Esophagus muscularis mucosa (tissue), 4 donors: ENCODE results near the gene ELOB. TPM values are rescaled to one million over a fixed set of nuclear protein-coding genes. Genes with fewer than 3 reads are reported as not detected.

Experiments used
- DNase-seq: peaks from one replicate; pipeline ENCODE4 v3.0.0-alpha.2; 2017; ENCODE audit errors: extremely low spot score
- H3K27ac ChIP-seq, 4 donors: fragments of 200-600 bp; sonication (generic); replicated peaks in 1 of 4; 1 replicate in 3 of 4; 2 replicates in 1 of 4; pipeline ENCODE4 v1.5.1; 2016 to 2019; ENCODE audit warnings: mild to moderate bottlenecking in 1 of 4
- H3K27me3 ChIP-seq, 4 donors: fragments of 200-600 bp; sonication (generic); one replicate each; pipeline versions ENCODE4 v1.5.1 to v1.6.0; 2016 to 2019
- H3K36me3 ChIP-seq, 4 donors: fragments of 200-600 bp; sonication (generic); one replicate each; pipeline ENCODE4 v1.5.1; 2016 to 2019
- H3K4me1 ChIP-seq, 4 donors: fragments of 200-600 bp; sonication (generic); one replicate each; pipeline ENCODE4 v1.5.1; 2016 to 2019
- H3K4me3 ChIP-seq, 4 donors: fragments of 200-600 bp; sonication (generic); 1 replicate in 2 of 4; 2 replicates in 2 of 4; pipeline ENCODE4 v1.5.1; 2016 to 2019; ENCODE audit warnings: mild to moderate bottlenecking in 4 of 4, moderate library complexity in 1 of 4
- H3K9me3 ChIP-seq, 4 donors: fragments of 200-600 bp; sonication (generic); 1 replicate in 3 of 4; 2 replicates in 1 of 4; pipeline ENCODE4 v1.5.1; 2016 to 2019
- EP300 ChIP-seq: sonication (generic); formaldehyde crosslinking; IDR thresholded peaks from one replicate; pipeline ENCODE4 v1.6.1; 2017; ENCODE audit warnings: antibody characterized with exemption
- POLR2A ChIP-seq: fragments of 450-650 bp; IDR thresholded peaks from one replicate; pipeline ENCODE4 v1.6.1; 2017; ENCODE audit warnings: antibody characterized with exemption, moderate library complexity, mild to moderate bottlenecking, low read depth
- POLR2AphosphoS5 ChIP-seq, 2 donors: sonication (generic); formaldehyde crosslinking; IDR thresholded peaks; one replicate each; pipeline ENCODE4 v1.6.1; 2017; ENCODE audit warnings: antibody characterized with exemption in 2 of 2
- WGBS: methylation state at CpG from one replicate; pipeline ENCODE4 v1.1.5; 2018; 5-methylcytosine and 5-hydroxymethylcytosine counted together
- intact Hi-C: fragments of 100-400 bp; cut with DNase I; formaldehyde crosslinking; loops from one replicate; pipeline ENCODE4 v1.15.1; 2023
- total RNA-seq, 4 donors: library from RNA; depleted of rRNA; stranded (reverse); fragments of >200 nt; gene quantifications; one replicate each; pipeline versions ENCODE4 v1.1.0 to v1.2.1, GENCODE V29; 2016
- TF ChIP-seq, protein P1 (sequence below), 3 experiments: fragments of 200-600 bp in 2 of 3; fragments of 450-650 bp in 1 of 3; sonication (generic) in 2 of 3; IDR thresholded peaks; one replicate each; pipeline ENCODE4 v1.5.1; 2017 to 2019; ENCODE audit warnings: antibody characterized with exemption in 3 of 3, mild to moderate bottlenecking in 2 of 3, moderate library complexity in 1 of 3

ELOB gene
- total RNA-seq, 4 donors from 2014 or later: 199 to 229 (median 213) TPM

DNA sequence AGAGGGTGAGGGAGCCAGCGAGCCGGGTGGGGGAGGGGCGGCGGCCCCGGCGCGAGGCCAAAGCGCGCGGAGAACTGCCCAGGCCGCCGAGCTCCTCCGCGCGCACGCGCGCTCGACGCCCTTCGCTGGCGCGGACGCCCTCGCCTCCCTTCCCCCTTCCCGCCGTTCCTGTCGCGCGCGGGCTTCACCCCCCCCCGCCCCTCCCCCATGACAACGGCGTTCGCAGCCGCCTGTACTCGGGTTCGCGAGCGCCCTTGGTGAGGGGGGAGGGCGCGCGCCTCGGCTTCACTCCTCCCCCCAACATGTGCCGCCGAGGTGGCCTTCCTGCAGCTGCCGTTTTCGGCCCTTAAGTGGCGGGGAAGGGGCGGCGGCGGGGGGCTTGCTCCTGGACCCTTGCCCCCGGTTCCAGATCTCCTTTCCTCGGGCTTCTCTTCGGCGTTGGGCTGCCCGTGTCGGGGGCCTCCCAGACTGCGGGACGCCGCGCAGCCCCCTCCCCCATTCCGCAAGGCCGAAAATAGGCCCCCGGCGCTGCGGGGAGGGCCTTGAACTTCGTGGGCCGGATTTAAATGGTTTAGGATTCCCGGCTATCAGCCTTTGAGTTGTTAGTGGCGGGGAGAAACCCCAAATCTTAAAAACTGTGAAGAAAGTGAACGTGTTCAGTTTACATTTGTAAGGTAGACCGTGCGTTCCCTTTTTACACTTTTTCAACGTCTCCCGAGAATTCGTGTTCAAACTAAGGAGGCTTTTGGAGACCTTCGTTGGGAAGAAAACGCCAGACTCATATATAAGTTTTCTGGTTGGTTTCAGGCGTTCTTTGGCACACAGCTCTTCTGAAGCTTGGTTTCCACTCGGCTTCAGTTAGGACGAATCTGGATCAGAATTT lies 24.0 kb downstream of the ELOB start:
- Histone ChIP-seq H3K27me3 (no peaks in the 10 kb centered on the region), H3K27ac (peak overlapping the region; percentile 98 to 100 (median 100)), H3K4me1 (peaks cover 45 to 58% (median 55%) of the 10 kb centered on the region in 4 donors), H3K4me3 (peak overlapping the region; percentile 74 to 95 (median 88)), H3K36me3 (peaks cover 9 to 20% (median 17%) of the 10 kb centered on the region in 4 donors), H3K9me3 (no peaks in the 10 kb centered on the region)
- TF ChIP-seq POLR2AphosphoS5 (IDR thresholded peaks at IDR 0.05) (no peak), EP300 (no peak), POLR2A (no peak)
- TF ChIP-seq, protein P1, sequence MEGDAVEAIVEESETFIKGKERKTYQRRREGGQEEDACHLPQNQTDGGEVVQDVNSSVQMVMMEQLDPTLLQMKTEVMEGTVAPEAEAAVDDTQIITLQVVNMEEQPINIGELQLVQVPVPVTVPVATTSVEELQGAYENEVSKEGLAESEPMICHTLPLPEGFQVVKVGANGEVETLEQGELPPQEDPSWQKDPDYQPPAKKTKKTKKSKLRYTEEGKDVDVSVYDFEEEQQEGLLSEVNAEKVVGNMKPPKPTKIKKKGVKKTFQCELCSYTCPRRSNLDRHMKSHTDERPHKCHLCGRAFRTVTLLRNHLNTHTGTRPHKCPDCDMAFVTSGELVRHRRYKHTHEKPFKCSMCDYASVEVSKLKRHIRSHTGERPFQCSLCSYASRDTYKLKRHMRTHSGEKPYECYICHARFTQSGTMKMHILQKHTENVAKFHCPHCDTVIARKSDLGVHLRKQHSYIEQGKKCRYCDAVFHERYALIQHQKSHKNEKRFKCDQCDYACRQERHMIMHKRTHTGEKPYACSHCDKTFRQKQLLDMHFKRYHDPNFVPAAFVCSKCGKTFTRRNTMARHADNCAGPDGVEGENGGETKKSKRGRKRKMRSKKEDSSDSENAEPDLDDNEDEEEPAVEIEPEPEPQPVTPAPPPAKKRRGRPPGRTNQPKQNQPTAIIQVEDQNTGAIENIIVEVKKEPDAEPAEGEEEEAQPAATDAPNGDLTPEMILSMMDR (IDR thresholded peaks at IDR 0.05): no peak
- 0% methylated on average over 9 of the region's 82 CpGs for whole genome bisulfite sequencing
- intact Hi-C loops: loop anchor here (2.0 kb wide), 2 partner anchors 20 to 32 kb away; partner anchors contain the start of gene PRSS27
- no peak for DNase-seq

DNA sequence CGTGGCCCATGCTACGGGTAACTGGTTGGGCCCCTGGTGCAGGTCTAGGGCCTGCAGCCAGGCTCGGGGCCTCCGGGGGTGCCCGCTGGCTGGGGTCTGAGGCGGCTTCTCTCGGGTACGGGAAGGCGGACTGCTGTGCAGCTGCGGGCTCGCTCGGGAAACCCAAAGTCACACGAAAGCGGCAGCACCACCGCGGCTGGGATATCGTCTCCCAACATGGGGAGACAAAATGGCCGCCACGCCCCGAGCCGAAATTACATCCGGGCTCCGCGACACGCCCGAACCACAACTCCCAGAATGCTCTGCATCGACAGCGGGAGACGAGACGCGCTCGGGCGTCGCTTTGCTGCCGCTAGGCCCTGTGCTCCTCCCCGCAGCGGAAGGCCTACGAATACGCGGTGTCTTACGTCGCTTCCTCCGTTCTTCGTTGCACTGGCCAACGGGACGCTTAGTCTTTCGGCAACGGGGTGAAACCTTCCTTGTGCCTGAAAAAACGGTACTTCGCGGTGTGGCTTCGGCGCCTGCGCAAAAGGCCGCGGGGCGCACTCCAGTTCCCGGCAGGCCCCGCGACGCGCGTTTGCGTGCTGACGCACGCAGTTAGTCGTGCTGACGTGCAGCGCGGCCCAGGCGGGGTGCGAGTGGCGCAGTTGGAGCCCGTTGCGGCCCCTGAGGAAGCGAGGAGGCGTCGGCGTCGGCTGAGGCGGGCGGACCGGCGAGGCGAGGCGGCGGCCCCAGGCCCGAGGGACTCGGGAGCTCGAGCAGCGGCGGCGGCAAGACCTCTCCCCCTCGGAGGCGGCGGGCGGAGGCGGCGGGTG lies 24.8 kb downstream of the ELOB start, which contains the start of gene SRRM2:
SRRM2 (plus strand) TSS at position 604 of the 815 bp plus-strand sequence. CDS start 3,727 bp downstream, outside the sequence.
- H3K9me3 ChIP-seq: no peaks in the 10 kb centered on the region
- WGBS: 8% methylated on average over 6 of the region's 99 CpGs
- peak within 1 kb of the TSS; percentile 98 to 100 (median 100) for H3K27ac ChIP-seq
- peak; percentile 99 for DNase-seq
- H3K4me3 ChIP-seq: peak within 1 kb of the TSS; percentile 74 to 95 (median 88)
- intact Hi-C loops: loop anchor here (2.0 kb wide), 2 partner anchors 21 to 31 kb away; partner anchors contain the start of gene PRSS27
- H3K4me1 ChIP-seq: peaks cover 42 to 51% (median 47%) of the 10 kb centered on the region in 4 donors
- H3K27me3 ChIP-seq: no peaks in the 10 kb centered on the region
- H3K36me3 ChIP-seq: peaks cover under 1 to 11% (median 8%) of the 10 kb centered on the region in 4 donors
- TF ChIP-seq POLR2AphosphoS5 (IDR thresholded peaks at IDR 0.05): peak; percentile 94 to 98
- TF ChIP-seq POLR2A: peak; percentile 99
- TF ChIP-seq EP300: no peak
- TF ChIP-seq, protein P1 (IDR thresholded peaks at IDR 0.05): peak in 1 of 3 experiments; percentile 7

DNA sequence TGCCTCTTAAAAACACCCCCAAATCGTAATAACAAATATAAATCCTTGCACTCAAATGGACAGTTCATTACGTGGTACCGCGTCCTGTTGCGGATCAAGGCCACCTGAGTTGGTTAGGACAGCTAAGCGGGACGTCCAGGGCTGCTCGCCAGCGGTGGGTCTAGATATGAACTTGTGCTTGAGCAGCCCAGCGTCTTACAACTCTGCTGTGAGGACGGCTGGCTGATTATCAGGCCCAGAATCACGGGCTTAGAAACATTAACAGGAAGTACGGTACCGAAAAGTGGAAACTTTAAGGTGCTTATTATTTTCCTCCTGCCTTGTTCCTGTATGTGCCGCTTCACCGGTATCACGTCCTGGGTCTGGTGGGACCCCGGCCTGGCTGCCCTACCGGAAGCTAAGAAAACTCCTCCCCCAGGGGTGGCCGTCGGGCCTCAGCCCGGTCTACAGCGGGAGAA lies 25.5 kb downstream of the ELOB start:
- intact Hi-C loops: loop anchor here (2.0 kb wide), 2 partner anchors 21 to 31 kb away; partner anchors contain the start of gene PRSS27
- DNase-seq: no peak
- 47% methylated on average over 18 of the region's 23 CpGs for WGBS
- Histone ChIP-seq H3K4me1 (peaks cover 36 to 44% (median 41%) of the 10 kb centered on the region in 4 donors), H3K9me3 (no peaks in the 10 kb centered on the region), H3K27ac (peak overlapping the region; percentile 98 to 100 (median 100)), H3K36me3 (peaks cover 0 to 5% (median 2%) of the 10 kb centered on the region in 4 donors), H3K27me3 (no peaks in the 10 kb centered on the region), H3K4me3 (peak overlapping the region; percentile 74 to 95 (median 88))
- TF ChIP-seq EP300: no peak
- TF ChIP-seq POLR2A: no peak
- TF ChIP-seq, protein P1 (IDR thresholded peaks at IDR 0.05): no peak
- no peak for TF ChIP-seq POLR2AphosphoS5 (IDR thresholded peaks at IDR 0.05)

DNA sequence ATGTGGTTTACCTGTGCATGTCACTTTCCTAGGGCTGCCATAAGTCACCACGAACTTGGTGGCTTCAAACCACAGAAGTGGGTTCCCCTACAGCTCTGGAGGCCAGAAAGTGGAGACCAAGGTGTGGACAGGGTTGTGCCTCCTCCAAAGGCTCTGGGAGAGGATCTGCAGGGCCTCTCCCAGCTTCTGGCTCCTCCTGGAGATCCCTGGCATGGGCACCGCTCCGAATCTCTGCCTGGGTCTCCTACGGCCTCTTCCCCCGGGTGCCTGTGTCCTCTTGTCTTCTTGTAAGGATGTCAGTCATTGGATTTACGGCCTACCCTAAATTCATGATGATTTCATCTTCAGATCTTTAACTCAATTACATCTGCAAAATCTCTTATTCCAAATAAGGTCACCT lies 27.1 kb downstream of the ELOB start:
- H3K27me3 ChIP-seq: no peaks in the 10 kb centered on the region
- TF ChIP-seq EP300 (no peak), POLR2A (no peak), POLR2AphosphoS5 (IDR thresholded peaks at IDR 0.05) (no peak)
- TF ChIP-seq, protein P1 (IDR thresholded peaks at IDR 0.05): no peak
- 95% methylated on average over 6 of the region's 6 CpGs for WGBS
- H3K4me3 ChIP-seq: no peak overlapping the region
- peaks cover 19 to 28% (median 24%) of the 10 kb centered on the region in 4 donors for H3K4me1 ChIP-seq
- no peaks in the 10 kb centered on the region for H3K9me3 ChIP-seq
- intact Hi-C loops: no loop called here
- no peaks in the 10 kb centered on the region for H3K36me3 ChIP-seq
- DNase-seq: no peak
- H3K27ac ChIP-seq: no peak overlapping the region
